Kidney glomerular epithelial cell (primary cell): ENCODE results near the gene MSH3.
"Not testable (repeated sequence)": the region's sequence is repeated elsewhere in the genome, so short reads cannot be mapped to it uniquely, and the experiment has no call there.

Experiments
- DNase-seq: peaks from one replicate; lab custom pipeline; 2025; lab: John Stamatoyannopoulos, UW

The MSH3 gene

GRCh38 chr5:80755626-80756025, 101.2 kb downstream of the MSH3 start:
- no peak for DNase-seq

- no peak for DNase-seq
Observed at GRCh38 chr5:80756292-80756691, 101.8 kb downstream of the MSH3 start.

- DNase-seq: no peak
Observed at GRCh38 chr5:80757290-80757689, 102.8 kb downstream of the MSH3 start.

GRCh38 chr5:80759866-80760577, 105.6 kb downstream of the MSH3 start:
- DNase-seq: no peak

- DNase-seq: no peak
Observed at GRCh38 chr5:80760680-80761079, 106.2 kb downstream of the MSH3 start.

GRCh38 chr5:80761176-80761575, 106.7 kb downstream of the MSH3 start:
- DNase-seq: no peak

GRCh38 chr5:80761966-80762365, 107.5 kb downstream of the MSH3 start:
- no peak for DNase-seq

GRCh38 chr5:80762573-80762972, 108.1 kb downstream of the MSH3 start:
- no peak for DNase-seq

- DNase-seq: no peak
Observed at GRCh38 chr5:80763211-80763610, 108.8 kb downstream of the MSH3 start.

GRCh38 chr5:80763873-80764647, 109.6 kb downstream of the MSH3 start:
- no peak for DNase-seq

GRCh38 chr5:80764786-80765185, 110.3 kb downstream of the MSH3 start:
- DNase-seq: no peak

GRCh38 chr5:80777347-80778287, 123.2 kb downstream of the MSH3 start:
- DNase-seq: no peak

GRCh38 chr5:80780024-80780423, 125.6 kb downstream of the MSH3 start:
- DNase-seq: no peak

GRCh38 chr5:80780761-80781285, 126.4 kb downstream of the MSH3 start:
- no peak for DNase-seq

GRCh38 chr5:80781356-80781755, 126.9 kb downstream of the MSH3 start:
- DNase-seq: peak; percentile 89

GRCh38 chr5:80782626-80783025, 128.2 kb downstream of the MSH3 start:
- peak; percentile 66 for DNase-seq

GRCh38 chr5:80783751-80784150, 129.3 kb downstream of the MSH3 start:
- not testable (repeated sequence) for DNase-seq

- no peak for DNase-seq
Observed at GRCh38 chr5:80784451-80784850, 130.0 kb downstream of the MSH3 start.

GRCh38 chr5:80789319-80790016, 135.0 kb downstream of the MSH3 start:
- not testable (repeated sequence) for DNase-seq

GRCh38 chr5:80790698-80791097, 136.2 kb downstream of the MSH3 start:
- no peak for DNase-seq

- no peak for DNase-seq
Observed at GRCh38 chr5:80793354-80793753, 138.9 kb downstream of the MSH3 start.
